Measurements from ENCODE around the gene RUNX3.

Gene RUNX3

DNA sequence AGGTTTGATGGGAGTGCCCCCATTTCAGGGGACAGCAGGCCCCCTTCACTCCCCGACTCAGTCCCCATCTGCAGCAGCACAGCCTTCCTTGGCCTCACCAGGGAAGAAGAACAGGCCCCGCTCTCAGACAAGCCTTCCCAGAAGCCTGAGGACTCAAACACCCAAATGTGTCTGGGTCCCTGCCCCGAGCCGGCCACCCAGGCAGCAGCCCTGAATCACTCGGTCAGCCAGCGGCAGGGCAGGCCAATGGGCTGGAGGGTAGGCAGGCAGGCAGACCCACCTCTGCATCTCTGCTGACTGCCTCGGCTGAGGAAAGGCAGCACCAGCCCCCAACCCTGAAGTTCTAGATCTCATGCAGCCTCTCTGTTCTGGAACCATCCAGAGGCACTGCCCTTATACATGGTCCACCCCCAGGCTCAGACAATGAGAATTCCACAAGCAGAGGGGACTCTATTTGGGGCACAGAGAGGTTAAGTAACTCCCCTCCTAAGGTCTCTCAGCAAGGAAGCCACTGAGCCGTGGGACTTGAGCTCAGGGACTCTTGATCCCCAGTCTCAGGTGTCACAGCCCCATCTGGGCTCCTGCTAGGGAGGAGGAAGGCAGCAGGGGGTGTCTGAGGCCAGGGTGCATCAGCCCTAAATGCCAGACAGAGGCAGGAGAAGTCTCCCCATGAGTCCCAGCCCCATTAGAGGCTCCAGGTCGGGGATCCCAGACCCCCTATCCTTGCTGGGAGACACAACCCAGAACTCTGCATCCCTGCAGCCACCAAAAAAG, 33.2 kb upstream of the RUNX3 start:
- no peak for DNase-seq

DNA sequence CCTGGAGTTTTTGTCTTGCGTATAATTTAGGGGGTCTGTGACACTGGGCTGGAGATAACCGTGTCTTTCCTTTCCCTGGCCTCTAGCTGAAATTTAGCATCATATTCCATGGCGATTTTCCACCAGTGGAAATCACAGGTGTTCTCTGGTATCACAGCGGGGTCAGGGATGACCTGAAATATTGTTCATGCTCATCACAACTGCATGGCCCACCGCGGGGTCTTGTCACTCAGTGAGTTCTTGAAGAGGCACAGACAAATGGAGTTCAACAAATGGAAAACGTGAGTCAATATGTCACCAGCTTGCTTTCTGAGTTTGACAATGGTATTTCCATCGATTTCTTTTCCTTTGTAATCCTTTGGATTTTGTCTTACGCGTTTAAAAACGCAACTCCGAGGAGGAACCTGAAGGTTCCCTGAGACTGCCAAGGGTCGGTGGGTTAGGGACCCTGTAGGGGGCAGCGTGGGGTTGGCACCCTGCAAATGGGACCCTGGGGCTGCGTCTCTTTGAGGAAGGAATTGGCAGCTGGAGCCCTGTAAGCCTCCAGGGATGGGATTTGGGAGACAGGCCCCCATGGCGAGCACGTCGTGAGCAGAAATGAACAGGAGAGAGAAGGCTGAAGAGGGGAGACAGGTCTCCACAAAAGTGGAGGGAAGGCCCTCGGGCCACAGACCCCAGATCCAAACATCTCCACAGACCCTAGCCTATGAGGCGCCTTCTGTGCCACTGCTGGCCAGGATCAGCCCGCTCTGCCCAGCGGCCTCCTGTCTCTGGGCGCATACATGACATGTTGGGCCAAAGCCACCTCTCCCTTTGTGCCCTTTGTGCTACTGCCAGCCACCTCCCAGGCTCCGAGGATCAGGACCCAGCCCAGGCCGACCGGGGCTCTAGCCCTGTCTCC, 32.1 kb upstream of the RUNX3 start:
- no peak for DNase-seq

DNA sequence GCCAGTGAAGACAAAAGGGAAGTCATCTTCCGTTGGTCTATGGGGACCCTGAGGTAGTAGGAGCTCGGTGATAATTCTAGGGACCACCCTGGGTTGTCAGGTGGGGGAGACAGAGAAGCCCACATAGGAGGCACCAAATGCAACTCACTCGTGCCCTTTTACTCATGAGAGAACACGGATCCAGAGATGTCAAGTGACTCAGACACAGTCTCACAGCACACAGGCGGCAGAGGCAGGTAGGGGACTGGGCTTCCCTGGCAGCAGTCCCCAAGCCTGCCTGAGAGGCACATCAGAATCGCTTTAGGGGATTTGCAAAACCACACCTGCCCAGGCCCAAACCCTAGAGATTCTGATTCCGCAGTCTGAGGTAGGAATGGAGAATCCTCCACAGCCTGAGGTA, 31.3 kb upstream of the RUNX3 start:
- DNase-seq, result no peak

DNA sequence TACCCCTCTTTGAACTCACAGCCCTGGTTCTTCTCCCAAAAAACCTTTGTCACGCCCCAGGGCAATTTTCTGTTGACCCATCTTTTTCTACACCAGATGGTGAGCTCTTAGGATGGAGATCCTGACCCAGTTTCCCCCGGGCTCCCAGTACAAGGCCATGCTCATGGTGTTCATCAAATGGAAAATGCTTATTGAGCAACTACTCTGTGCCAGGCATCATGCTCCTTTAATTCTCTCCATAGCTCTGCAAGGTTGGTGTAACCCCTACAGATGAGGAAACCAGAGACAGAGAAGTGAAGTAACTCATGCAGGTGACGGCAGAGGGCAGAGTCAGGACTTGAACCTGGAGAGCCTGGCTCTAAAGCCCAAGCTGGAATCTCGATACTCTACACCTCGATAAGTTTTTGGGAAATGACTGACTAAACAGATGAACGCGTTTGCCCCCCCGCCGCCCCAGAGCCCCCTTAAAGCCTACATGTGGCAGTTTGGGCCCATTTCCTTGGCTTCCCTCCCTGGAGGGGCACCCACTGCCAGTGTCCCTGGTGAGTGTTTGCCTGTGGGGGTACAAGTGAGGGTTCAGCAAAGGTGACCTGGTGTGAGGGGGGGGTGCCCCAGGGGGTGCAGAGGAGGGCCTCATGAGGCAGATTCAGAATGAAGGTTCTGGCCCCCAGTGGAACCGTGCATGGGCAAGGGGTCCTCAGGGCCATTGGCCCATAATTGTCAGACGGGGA, 30.2 kb upstream of the RUNX3 start:
- no peak for DNase-seq

DNA sequence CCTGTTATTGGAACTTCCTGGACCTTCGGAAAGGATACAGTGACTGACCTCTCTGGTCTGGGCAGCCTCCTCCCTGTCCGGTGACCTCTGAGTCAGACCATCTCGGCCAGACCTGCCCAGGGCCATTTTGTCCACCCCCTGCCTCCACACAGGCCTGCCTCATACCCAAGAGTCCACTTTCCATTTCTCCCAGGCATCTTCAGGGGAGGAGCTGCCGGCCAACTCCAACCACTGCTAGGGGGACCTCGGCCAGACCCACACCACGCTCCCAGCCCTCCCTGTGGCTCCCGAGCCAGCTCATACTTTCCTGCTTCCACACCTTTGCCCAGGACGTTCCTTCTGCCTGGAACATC, 29.5 kb upstream of the RUNX3 start:
- DNase-seq, result no peak

DNA sequence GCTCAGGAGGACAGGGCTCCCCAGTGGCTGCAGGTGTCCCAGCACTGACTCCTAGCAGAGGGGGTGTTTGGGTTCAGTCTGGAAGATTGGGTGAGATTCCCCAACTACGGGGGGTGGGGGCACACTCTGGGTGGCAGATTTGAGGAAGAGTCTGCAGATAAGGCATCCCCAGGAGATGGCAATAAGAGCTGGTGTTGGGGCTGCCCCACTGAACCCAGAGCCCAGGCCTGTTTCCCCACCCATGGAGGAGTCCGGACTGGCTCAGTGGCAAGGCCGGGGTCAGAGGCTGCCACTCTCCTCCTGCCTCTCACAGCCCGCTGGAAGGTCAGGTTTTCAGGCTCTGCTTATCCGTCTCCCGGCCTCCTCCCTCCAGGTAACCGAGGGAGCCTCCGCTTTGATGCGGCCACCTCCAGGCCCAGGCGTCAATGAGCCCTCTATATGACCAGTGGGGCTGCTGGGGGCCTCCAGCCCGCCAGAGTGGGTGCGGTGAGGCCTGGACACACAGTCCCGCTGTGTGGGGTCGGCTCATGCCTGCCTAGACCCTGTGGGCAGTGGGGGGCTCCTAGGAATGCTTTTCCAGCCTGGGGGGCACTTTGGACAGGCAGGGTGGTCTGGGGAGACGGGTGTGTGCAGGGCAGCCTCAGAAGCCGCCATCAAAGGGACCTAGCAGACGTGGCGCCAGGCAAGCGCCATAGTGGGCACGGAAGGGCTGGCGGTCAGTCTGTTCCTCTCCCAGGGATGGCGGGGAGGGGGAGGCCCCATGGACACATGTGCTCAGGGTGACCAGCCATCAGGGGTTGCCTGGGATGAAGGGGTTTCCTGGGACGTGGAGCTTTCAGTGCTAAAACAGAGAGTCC, 28.9 kb upstream of the RUNX3 start:
- no peak for DNase-seq

DNA sequence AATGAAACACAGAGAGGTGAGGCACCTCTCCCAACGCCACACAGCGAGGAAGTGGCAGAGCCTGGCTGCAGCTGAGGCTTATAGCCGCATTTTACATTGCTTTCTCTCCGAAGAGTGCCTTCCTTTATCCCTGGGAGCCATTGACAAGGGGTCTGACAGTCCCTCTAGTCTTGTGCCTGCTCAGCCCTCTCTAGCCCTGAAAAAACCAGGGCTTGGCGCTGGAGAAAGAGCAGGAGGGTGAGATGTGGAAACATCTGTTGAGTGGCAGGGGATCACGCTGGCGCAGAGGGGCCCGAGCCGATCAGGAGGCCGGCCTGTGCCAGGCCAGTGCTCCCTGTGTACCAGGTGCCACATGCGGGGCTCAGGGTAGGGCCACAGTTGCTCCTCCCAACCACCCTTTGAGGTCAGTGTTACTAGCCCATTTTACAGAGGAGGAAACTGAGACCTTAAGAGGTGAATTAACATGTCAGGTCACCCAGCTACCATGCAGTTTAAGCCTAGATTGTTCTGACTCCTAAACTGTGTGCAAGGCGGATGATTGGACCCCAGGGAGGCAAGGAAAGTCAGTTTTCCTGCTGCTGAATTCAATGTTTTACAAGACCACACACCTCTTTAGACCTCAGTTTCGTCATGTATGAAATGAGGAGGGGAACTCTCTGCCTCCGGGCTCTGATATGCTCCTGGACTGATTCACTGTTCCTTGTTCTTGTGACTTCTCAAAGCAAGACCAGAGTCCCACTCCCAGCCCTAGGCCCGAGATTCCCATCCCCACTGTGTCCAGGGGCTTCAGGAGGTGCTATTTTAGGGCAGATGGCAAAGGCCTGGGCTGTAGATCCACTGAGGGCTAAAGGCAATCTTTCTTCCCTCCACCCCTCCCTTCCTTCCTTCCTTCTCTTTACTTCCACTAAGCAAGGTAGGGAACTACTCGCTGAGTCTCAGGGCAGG, 28.0 kb upstream of the RUNX3 start:
- DNase-seq, result no peak

DNA sequence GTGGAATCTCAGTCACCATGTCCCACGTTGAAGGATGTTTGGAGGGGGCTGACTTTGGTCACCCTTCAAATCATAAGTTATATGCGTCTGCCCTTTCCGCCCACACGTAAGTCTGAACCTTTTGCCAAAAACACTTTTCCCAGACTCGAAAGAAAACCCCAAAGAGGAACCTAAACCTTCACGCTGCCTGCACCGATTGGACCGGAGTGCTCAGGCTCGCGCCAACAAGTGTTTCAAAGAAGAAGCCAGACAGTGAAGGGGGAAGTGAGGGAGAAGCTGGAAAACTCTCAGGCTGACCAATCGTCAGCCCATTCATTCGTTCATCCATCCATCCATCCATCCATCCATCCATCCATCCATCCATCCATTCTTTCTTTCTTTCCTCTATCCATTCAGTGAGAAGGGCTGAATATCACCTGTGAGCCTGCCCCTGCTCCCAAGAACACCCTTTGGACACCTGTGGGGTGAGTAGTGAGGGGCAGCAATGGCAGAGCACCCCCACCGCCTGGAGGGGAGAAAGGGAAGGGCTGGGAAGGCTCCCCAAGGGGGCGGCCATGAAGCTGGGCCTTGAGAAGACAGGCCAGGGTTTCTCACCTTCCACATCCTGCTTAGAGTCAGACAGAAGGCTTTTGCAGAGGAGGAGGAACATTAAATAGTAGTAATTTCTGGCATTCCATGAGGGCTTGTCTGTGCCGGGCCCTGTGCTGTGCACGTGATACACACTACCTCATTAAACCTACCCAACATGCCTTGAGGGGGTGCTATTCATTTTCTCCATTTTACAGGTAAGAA, 27.1 kb upstream of the RUNX3 start:
- DNase-seq, result no peak

DNA sequence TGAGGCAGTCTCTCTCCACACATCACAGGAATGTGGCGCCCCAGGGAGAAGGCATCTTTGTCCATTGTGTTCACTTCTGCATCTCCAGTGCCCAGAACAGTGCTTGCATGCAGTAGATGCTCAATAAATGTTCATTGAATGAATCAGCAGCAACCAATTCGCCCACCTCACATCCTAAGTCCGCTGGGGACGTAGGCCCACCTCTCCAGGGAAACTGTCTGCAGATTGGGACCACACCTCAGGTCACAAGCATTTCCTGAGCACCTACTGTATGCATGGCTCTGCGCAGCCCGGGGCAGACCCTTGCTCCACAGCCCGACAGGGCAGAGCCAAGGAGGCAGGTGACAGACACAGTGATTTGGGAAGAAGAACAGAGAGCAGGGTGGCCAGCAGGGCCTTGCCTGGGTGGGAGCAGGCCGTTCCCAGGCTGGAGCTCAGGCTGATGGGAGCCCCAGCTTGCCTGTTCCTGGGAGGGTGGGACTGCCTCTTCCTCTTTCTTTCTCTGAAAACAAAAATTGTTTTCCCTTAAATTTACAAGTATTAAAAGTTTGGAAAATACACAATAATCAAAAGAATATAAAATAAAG, 25.8 kb upstream of the RUNX3 start:
- DNase-seq, result no peak

DNA sequence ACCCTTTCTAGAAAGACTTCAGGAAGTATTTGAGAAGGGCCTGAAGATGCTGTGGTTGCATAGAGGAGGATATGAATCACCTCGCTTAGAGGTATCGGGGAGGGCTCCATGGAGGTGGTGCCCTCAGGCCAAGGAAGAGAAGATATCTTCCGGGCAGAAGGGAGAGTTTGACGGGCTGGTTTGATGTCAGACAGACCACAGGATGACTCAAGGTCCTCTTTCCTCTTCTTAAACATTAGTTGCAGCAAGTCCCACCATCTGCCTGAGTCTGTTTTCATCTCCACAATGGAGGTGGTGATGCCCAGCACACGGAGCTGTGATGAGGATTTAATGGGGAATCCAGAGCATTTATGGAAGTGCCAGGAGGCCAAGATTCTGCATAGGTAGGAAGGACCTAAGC, 25.1 kb upstream of the RUNX3 start:
- DNase-seq, result peak; percentile 62

DNA sequence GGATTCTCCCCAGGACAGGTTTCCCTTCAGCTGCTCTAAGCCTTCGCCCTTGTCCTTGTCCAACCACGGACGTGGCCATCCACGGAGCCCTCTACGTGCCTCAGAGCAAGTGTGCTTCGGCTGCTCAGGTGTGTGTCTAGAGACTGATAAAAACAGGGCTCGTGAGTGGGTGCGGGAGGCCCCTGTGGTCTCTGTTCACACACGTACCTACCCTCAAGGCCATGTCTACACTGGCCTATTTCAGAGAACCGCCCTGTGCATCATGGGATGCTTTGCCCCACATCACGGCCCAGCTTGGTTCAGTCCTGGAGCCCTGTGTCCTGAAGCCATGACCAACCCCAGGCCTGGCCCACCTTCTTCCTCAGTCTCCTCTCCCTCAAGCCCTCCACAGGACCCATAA, 24.6 kb upstream of the RUNX3 start:
- DNase-seq, result no peak

DNA sequence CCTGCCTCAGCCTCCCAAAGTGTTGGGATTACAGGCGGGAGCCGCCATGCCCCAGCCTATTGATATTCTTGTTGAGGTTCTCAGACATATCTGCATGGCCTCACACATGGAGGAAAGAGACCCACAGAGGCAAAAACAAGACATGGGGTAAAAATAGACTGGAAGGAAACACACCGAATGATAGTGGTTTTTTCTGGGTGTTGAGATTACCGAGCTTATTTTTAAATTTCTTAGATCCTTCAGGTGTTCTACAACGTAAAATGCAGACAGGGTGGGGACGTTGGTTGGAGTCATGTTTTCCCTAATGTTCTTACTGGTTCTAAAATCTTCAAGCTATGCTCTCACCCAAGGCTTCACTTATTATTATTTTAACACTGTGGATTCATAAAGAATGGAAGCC, 23.9 kb upstream of the RUNX3 start:
- DNase-seq, result no peak

DNA sequence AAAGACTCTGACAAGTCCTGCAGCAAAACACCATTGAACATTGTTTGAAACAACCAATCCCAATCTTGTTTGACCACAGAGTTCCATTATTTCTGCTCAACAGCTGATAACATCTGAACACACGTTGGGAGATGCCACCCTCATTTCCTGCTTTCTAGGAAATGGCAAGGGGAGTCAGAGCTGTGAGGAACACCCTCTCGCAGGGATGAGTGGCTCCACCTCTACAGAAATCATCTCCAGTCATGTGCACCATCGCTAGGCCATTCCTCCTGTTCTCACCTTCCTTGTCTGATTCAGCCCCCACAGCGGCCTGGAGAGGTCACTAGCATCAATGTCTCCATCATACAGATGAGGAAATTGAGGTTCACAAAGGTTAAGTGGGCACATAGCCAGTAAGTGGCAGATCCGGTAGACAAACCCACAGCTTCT, 22.4 kb upstream of the RUNX3 start:
- DNase-seq, result no peak

DNA sequence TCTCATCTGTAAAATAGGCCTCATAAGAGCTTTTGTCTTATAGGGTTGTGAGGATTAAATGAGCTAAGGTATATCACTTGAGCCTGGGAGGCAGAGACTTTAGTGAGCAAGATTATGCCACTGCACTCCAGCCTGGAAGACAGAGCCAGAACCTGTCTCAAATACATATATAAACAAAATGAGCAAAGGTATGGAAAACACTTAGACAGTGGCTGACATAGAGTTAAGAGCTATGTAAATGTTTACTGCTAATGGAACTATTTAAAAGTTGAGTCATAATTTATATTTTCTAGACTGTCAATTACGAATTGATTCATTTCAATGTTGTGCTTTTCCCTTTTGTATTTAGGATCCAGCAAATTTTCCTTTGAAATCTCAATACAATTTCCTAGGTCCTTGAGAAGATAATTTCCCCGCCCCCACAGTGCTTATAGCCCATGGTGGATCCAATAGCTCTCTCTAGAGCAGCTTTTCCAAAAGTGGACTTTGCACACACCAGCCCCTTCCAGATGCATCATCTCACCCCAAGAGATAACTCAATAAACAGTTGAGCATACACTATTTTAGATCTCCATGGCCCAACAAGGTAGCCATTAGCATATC, 21.8 kb upstream of the RUNX3 start:
- DNase-seq, result no peak

DNA sequence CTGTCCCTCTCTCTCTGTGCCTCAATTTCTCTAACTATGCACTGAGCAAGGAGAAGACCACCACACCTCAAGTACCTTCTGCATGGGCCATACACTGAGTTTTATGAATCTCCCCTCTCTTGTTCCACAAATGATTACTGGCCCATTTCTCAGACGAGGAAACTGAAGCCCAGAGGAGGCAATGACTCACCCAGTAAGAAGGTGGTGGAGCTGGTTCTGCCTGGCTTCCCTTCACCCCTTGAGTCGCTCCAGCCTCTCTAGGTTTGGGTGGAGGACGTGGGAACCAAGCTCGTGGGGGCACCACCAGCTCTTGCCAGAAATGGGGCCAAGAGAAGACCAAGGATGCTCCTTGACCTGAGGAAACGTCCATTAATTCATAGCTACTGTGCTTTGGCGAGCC, 21.3 kb upstream of the RUNX3 start:
- DNase-seq, result no peak

DNA sequence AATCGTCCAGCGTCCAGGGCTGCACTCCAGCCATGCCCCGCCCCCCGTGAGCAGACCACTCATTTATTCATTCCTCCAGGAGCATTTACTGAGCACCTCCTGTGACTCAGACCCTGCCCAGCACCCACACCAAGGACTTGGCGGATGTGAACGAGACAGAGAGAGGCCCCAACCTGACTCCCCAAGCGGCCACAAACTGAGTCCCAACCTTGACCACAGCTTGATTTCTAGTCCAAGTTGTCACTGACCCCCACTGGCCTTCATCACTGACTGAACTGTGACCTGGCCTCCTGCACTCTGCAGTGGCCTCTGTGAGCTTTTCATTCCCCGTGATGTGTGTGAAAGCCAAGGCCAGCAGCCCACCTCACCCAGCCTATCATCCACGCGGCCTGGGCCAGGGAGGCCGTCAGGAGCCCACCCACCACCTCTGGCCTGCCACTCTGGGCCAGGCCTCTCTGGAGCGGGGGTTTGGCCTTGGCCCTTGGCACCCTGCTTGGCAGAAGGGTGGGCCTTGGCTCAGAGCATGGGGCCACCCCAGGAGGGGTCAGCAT, 19.3 kb upstream of the RUNX3 start:
- no peak for DNase-seq

DNA sequence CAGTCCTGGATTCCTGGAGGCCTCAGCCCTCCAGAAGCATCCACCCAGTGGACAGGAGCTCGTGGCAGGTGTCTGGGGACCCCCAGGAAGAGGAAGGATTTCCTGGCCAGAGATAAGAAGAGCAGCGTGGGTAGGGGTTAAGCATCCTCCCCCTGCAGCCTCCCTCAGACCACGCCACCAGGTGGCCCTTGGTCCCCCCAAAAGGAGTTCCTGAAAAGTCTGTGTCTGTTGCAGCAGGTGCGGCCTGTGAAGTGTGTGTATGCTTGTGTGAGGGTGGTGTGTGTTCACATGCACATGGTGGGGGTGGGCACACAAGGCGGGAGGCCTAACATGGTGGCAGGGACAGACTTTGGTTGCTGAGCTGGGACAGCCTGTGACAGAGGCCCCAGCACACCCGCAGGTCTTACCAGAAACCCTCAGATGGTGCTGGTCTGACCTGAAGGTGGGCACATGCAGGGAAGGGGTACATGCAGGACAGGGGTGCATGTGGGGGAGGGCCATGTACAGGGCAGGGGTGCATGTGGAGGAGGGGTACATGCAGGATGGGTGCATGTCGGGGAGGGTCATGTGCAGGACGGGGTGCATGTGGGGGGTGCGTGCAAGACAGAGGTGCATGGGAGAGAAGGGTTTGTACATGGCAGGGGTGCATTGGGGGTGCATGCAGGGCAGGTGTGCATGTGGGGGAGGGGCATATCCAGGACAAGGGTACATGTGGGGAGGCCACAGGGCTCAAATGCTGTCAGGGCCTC, 18.2 kb upstream of the RUNX3 start:
- no peak for DNase-seq

DNA sequence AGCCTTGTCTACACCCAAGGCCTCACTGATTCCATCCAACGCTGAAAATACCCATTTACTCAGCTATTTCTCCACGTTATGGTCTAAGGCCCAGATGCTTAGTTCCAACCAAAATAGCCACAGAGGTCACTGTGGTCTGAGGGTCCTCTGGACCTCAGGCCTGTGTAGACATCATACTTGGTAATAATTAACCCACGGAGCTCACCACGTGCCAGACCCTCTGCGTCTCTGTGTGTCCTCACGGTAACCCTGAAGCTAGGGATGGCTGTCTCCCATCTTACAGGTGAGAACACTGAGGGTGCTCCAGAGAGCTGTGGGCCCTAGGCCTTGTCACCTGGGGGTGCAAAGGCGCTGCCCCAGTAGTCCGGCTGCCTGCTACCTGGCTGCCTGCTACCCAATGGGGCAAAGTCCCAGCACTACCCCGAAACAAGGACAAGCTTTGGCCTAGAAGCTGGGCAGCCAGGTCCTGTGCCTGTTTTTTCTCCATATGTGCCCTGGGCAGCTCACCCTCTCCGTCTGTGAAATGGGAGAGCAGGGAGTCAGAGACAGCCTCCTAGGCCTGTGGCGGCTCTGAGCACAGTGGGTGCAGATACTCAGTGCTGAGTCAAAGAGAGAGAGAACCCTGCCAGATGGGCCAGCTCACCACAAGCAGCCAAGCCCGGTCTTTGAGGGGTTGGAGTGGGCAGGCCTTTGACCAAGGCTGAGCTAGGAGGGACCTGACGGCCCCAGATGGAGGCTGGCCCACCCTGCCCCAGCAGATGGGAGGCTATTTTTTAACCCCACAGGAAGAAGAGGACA, 17.0 kb upstream of the RUNX3 start:
- DNase-seq, result no peak

Data from activated CD4-positive, CD25-positive, alpha-beta regulatory T cell treated with anti-CD3 and anti-CD28 coated beads, Interleukin-2, amount 50 U/mL, for 72 hours (primary cell).